ENCODE measurements around the gene BLACAT1. TPM values are rescaled to one million over a fixed set of nuclear protein-coding genes. Genes with fewer than 3 reads are reported as not detected.
"Not testable (repeated sequence)": the region's sequence is repeated elsewhere in the genome, so short reads cannot be mapped to it uniquely, and the experiment has no call there.

Gene BLACAT1
- total RNA-seq, 1 donor from 2014 or later, result not detected

DNA sequence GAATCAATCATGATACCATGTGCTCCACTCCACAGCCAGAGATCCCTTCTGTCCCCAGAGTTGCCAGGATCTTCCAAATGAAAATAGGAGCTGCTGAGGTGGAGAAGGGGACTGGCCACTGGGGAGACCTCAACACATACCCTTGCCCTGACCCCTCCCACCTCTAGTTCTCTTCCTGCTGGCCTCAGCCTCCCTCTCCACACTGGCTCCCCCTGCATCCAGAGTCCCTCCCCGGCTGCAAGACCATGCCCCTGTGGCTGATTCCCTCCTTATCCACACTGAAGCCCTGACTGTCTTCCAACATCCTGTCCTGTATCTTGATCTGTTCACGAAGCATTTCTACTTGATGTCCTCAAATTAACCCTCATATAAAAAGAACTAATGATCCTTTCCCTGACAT lies 27.5 kb upstream of the BLACAT1 start:
- no peak for DNase-seq

DNA sequence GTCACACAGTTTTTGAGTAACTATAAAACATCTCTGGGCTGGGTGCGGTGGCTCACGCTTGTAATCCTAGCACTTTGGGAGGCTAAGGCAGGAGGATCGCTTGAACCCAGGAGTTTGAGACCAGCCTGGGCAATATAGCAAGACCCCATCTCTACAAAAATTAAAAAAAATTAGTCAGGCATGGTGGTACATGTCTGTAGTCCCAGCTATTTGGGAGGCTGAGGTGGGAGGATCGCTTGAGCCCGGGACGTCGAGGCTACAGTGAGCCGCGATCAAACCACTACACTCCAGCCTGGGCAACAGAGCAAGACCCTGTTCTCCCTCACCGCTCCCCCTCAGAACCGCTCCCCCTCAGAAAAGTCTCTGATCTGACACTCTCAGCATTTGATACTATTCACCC lies 26.7 kb upstream of the BLACAT1 start:
- DNase-seq, result not testable (repeated sequence)

DNA sequence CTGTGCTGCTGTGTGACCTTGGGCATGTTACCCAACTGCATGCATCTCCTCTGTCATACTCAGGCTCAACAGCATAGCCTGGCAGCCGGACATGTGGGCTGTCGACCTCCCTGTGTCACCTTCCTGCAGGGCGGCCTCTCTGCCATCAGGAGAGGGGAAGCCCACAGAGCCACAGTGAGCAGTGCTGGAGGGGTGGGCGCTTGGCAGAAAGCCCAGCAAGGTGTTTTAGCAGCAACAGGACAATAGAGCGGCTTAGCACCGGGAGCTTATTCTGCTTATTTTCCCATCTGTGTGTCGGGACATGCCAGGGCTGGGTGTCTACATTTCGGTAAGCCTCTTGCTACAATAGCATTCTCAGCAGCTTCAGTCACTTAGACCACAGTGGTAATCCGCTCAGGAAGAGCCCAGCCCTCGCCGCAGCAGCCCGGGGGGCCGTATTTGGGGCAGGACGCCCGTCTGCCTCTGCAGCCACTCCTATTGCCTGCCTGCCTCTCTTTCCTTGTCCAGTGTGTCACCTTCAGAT lies 25.8 kb upstream of the BLACAT1 start:
- no peak for DNase-seq

DNA sequence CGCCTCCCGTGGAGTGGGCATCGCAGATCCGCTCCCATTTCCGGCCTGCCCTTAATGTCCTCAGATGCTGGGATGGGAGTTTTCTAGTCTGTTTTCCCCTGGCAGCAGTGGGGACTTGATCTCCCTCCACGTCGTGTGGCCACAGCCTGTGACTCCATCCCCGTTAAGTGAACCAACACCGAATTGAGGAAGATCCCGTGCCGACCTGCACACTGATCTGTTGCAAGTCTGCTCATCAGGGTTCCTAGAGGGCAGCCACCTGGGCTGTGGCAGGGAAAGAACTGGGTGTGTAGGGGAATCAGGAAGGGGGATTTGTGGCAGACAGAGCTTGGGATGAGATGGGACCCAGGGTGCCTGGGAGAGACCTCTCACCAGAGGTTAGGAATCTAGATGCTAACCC lies 25.4 kb upstream of the BLACAT1 start:
- DNase-seq, result no peak

DNA sequence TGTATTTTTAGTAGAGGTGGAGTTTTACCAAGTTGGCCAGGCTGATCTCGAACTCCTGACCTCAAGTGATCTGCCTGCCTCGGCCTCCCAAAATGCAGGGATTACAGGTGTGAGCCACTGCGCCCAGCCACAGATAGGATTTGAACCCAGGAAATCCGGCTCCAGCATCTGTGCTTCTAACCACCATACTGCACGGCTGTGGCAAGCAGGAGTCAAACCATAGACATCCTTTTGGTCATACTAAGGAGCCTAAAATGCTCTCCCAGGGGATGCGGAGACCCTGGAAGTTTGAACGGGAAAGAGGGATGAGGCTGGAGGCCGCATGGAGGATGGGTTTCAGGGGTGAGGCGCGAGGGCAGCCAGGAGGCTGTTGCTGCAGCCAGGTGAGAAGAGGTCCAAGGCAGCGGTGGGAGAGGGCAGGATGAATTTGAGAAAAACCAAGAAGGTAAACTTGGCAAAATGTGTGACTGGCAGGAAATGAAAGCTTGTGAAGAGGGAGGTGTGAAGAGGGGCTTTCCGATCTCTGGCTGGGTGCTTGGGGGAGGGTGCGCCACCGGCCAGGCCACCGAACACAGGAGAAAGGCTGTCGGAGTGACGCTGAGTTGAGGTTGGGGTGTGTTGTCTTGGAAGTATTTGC lies 24.6 kb upstream of the BLACAT1 start:
- no peak for DNase-seq

DNA sequence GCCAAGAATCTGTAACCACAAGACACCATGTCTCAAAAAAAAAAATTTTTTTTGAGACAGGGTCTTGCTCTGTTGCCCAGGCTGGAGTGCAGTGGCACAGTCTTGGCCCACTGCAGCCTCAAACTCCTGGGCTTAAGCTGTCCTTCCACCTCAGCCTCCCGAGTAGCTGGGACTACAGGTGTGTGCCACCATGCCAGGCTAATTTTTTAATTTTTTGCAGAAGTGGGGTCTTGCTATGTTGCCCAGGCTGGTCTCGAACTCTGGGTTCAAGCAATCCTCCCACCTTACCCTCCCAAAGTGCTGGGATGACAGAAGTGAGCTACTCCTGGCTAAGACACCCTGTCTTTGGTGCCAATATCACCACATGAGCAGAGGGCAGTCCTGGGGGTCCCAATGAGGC lies 23.1 kb upstream of the BLACAT1 start:
- DNase-seq, result not testable (repeated sequence)

DNA sequence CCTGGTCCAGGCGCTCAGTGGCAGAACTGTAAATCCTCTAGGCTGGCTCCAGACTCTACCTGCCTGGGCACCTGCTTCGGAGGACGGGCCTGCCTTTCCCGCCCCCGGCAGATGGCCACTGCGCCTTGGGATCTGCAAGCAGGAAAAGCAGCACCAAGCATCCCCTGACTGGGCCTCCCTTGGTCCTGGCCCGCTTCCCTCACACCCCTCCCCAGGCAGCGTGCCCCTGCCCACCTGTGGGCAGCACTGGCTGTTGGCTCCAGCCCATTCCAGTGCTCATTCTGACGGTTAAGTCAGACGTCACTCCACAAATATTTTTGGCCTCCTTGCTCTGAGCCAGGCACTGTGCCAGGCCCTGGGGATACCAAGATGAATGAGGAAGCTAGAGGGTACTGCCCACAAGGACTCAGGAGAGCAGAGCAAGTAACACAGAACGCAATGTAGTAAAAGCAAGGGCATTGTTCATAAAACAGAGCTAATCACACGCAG lies 22.0 kb upstream of the BLACAT1 start:
- DNase-seq, result no peak

DNA sequence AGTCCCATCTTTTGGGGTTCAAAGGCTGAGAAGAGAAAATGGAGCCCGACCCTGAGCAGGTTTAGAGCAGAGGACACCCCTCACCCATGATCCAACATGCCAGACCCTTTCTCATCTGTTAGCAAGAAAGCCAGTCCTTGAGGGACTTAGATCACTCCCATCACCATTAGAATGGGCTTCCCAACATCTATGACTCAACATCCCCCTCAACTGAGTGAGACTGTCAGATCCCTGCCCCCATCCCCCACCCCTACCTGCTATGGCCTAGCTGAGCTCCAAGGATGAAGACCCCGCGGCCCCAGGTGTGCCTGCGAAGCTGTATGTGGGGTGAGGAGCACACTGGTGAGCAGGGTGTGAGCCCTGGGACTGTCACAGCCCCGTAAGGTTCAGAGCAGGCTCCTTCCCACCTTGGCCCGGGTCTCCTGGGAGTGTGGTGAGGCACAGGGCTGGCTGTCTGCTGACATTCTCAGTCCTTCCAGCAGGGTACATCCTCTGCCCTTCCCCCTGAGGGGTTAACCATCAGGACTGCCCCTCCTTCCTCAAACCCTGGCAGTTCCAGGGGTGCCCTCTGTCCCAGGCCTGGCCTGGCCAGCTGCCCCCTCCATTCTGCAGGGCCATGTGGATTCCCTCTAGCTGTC lies 21.4 kb upstream of the BLACAT1 start:
- no peak for DNase-seq

DNA sequence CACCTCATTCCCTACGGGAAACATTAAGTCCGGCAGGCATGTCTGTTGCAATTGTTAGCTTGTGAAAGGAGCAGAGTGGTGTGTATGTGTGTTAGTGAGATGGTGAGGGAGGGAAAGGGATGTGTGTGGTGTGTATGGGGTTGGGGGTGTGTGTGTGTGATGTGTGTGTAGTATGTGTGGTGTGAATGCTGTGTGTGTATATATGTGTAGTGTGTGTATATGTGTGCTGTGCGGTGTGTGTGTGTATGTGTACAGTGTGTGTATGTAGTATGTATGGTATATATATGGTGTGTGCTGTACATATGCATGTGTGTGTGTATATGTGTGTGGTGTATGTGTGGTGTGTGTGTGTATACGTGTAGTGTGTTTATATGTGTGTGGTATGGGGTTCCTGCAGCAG lies 20.8 kb upstream of the BLACAT1 start:
- DNase-seq, result no peak

DNA sequence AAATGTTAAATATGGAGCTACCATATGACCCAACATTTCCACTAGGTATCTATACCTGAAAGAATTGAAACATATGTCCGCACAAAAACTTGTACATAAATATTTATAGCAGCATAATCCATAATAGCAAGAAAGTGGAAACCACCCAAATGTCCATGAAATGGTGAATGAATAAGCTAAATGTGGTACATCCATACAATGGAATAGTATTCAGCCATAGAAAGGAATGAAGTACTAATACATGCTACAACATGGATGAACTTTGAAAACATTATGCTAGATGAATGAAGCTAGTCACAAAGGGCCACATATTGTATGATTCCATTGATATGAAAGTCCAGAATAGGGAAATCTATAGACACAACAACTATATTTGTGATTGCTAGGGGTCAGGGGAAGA lies 20.0 kb upstream of the BLACAT1 start:
- no peak for DNase-seq

DNA sequence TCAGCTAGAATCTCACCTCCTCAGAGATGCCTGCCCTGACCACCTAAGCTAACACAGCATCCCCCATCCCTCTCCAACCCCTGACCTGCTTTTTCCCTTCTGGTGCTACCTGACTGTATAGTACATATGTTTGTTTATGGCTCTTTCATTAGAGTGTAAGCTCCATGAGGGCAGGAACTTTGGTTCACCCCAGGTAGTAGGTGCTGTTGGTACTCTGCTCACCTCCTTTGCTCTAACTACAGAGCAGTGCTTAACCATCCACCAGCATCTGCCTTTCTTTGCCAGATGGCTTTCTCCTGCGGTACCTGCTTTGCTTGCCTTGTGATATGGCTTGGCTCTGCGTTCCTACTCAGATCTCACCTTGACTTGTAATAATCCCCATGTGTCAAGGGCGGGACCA lies 18.7 kb upstream of the BLACAT1 start:
- no peak for DNase-seq

DNA sequence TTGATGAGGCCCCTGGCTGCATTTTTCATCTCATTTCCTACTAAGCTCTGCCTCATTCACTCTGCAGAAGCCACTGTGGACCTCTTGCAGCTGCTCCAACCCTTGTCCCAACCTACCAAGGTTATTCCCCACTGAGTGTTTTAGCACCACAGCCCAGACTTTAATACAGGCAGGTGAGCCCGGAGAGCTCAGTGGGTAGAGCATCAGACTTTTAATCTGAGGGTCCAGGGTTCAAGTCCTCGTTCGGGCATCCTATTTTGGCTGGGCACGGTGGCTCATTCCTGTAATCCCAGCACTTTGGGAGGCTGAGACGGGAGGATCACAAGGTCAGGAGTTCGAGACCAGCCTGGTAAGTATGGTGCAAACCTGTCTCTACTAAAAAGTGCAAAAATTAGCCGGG lies 18.1 kb upstream of the BLACAT1 start:
- no peak for DNase-seq

DNA sequence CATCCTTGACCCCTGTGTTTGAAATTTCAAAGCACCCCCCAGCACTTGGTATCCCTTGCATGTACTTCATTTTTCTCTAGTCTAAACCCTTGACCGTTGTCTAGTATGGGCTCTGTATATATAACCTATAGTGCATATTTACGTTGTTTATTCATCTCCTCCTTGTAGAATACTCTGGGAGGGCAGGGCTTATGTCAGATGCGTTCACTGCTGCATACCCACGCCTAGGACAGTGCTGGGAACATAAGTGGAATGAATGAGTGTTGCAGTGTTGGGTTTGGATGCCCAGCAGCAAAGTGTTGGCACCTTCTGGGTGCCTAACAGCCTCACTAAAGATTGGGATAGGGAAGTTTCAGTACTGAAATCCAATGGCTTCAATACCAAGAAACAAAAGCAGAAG lies 17.6 kb upstream of the BLACAT1 start:
- no peak for DNase-seq

DNA sequence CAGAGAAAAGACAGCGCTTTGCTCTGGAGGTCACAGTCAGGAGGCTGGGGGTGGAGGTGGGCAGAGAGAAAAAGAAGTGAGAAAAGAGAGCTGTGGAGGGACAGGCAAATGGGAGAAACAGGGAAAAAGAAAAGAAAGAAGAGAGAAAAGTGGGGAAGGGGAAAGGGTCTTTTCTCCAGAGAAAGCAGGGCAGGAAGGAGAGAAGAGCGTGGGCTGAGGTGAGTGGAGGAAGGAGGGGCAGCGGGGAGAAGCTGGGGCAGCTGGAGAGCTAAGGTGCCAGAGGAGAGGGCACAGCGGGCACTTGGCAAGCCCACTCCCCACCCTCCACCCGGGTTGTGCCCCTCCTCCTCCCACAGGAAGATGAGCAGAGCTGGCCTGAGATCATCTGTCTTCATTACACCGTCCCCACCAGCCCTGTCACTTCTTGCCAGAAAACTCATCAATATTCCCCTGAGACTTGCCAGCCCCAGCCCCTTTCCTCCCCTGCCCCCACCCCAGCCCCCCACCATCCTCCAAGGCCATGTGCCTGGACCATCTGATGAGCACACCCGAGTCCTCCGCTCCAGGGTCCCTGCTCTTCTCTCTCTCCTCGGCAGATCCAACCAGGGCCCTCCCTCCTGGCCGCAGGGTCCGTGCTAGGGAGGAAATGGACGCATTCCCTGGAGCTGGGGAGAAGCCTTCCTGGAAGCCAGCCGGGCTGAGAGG lies 17.0 kb upstream of the BLACAT1 start:
- no peak for DNase-seq

DNA sequence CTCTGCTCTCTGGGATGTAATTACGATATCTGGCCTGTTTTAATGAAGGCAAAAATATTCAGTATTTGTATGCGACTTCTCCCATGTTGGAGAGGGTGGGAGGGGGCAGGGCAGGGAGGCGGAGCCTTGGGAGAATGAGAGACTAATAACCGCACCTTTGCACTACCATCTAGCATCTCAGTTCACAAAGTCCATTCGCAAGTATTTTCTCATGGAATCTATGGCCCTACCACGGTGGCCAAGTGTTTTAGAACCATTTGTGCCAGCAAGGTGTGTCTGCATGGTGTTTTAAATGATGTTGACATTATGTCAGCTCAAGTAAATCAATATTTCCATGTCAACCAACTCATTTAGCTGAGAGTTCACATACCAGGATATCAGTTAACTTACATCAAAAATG lies 14.3 kb upstream of the BLACAT1 start:
- DNase-seq, result no peak

DNA sequence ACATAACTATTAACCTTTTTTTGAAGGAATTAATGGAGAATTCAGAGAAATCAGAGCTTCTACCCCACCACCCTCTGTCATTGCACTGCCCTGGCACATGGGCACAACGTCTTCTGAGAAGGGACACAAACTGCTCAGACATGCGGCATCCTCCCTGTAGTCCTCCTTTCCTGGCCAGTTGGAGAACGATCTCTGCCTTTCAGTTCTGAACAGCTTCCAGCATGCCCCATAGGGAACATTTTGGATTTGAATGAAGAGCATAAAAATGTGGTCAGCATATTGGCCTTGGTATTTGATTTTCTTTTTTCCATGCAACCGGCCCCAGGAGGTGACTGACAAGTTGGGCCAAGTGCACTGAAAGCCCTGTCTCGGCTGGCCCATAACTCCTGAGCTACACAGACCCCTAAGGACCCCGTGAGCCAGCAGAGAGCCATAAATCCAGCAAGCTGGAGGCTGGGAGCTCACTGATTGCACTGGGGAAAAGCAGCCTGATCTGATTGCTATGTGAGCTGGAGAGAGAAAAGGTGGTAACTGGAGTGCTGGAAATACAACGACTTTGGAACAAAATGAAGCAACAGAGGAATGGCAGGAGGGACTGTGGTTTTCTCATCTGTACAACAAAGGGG lies 10.9 kb upstream of the BLACAT1 start:
- no peak for DNase-seq

DNA sequence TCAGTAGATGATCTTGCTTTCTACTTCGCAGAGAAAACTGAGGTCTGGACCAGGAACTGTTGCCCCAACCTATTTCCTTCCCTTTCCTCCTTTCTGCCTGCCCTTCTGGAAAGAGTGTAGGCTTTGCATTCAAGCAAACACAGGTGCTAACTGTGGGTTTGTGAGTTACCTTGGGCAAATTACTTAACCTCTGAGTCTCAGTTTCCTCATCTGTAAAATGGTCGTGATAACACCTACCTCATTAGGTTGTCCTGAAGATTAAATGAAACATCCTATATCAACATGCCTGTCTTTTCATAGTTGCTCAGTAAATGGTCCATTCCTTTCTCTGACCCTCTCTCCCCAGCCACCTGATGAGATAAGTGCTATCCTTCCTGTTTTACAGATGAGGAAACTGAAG lies 9.5 kb upstream of the BLACAT1 start:
- DNase-seq, result no peak

DNA sequence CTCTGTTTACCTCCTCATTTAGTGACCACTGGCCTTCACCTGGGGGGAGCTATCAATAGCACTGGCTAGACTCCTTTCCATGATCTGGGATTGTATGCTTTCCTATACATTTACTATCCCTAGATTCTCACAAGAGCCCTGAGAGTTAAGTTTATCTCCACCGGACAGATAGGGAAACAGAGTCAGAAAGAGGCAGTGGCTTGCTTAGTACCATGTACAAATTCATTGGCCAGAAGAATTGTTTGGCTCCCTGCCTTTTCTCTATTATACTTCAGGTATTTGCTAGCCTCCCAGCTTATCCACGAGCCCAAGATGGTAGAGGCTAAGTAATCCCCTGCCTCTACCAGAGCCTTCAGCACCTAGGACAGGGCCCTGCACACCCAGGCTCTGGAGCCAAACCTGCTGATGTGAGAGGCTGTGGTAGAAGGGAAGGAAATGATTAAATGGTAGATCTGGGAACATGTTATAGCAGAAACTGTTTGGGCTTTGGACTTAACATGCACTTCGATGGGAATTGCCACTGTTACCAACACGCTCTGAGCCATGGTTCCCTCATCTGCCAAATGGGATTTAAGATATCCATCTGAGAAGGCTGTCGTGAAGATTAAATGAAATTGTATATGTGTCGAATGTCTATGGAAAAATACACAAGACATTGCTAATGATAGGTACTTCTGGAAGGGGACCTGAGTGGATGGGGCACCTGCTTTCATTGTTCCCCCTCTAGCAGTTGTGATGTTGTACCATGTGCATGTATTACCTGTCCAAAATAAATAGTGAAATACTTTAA lies 3.1 kb upstream of the BLACAT1 start:
- DNase-seq, result peak; percentile 82

DNA sequence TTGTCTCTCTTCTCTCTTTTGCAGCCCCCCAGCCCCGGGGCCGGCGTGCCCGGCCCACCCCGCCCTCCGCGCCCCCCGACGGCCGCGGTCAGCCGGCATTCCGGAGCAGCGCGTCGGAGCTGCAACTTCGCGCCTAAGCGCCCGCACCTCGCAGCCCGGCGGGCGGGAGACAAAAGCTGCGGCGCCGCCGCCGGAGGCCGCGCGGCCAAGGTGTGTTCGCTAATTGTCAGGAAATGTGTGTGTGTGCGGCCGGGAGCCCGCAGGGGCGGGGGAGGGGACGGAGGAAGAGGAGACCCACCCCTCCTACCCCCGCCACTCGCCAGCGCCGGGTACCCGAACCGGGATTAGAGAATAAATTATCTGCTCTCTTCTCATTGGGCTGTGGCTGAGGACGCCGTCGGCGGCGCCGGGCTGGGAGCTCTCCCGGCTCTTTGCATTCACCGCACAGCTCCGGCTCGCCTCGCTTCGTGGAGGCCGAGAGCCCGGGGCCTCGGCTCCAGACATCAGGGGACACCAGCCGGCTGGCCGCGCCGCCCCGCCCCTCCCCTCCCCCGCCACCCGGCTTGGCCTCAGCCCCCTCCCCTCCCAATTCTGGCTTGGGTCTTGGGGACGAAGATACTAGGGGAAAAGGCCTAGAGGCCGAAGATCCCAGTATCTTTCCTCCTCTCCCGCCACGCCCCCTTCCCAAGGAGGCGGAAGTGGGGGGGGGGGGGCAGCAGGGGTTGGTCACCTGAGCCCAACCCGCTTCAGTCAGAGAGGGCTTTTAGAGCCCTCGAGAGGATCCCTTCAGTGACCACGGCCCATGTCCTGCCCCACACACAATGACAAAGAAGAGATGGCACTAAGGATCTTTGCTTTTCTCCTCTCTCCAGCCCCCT lies 1.3 kb upstream of the BLACAT1 start:
- no peak for DNase-seq

DNA sequence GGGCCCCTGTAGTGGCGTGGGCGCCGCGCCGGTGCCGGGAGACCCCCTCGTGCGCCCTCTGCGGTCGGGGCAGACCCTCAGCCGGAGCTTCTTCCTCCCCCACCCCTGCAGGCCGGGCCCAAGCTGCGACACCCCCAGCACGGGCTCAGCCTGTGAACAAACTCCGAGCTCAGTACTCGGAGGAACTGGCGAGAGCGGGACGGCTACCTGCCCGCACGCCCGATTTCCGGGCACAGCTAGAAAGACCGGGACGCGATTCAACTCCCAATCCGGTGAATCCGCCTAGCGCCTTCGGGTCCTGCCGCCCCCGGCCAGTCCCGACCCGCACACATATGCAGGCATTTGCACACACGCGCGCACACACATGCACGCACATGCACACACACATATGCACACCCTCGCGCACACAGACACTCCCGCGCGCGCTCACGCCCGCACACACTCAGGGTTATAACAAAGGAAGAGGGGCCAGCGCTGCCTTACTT lies 580 bp upstream of the BLACAT1 start:
- DNase-seq, result no peak

DNA sequence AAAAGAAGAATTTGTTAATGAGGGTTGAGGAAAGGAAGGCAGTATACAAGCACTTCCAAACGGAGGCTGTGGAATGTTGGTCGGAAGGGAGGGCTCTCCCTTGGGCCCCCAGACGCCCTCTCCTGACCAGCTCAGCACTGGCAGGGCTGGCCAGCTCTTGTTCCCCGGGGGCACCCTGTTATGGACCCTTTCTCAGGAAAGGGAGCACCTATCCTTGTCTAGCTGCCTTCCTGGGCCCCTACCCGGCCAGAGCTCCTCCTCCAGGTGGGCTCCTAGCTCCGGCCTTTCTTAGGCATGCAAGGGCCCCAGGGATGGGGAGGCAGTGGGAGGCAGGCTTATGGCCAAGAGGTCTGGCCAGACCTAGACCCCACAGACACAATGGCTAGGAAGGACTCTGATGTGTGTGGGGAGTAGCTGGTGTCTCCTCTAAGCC lies 926 bp downstream of the BLACAT1 start:
- no peak for DNase-seq
